Activated T-helper 2 cell treated with anti-CD3 and anti-CD28 coated beads, Interferon-gamma antibody, Interleukin-2, Interleukin-4, amounts not matched to agents 10 μg/mL and 5 μg/mL and 100 μg/mL, durations not matched to agents 14 hours and 24 hours and 36 hours (primary cell): ENCODE results near the gene CMSS1. TPM values are rescaled to one million over a fixed set of nuclear protein-coding genes. Genes with fewer than 3 reads are reported as not detected.
"Not testable (repeated sequence)": the region's sequence is repeated elsewhere in the genome, so short reads cannot be mapped to it uniquely, and the experiment has no call there.

ENCODE experiments used
- DNase-seq: peaks from one replicate; pipeline ENCODE4 v3.0.0; 2021; ENCODE audit warnings: low spot score
- H3K27ac Mint-ChIP-seq: one replicate; pipeline ENCODE4 v1.8.0; 2021; ENCODE audit warnings: mixed read lengths
- H3K27me3 Mint-ChIP-seq: one replicate; pipeline ENCODE4 v1.8.0; 2021; ENCODE audit warnings: low read depth, mixed read lengths
- H3K36me3 Mint-ChIP-seq: one replicate; pipeline ENCODE4 v1.8.0; 2021; ENCODE audit warnings: low read depth, mixed read lengths
- H3K4me1 Mint-ChIP-seq: one replicate; pipeline ENCODE4 v1.8.0; 2021; ENCODE audit warnings: low read depth, mixed read lengths
- H3K4me3 Mint-ChIP-seq: one replicate; pipeline ENCODE4 v1.8.0; 2021; ENCODE audit warnings: low read depth, mild to moderate bottlenecking, moderate library complexity, mixed read lengths
- H3K9me3 Mint-ChIP-seq: one replicate; pipeline ENCODE4 v1.8.0; 2021; ENCODE audit warnings: mixed read lengths
- intact Hi-C: fragments of 100-400 bp; cut with micrococcal nuclease; formaldehyde crosslinking; loops from one replicate; pipeline ENCODE4 v1.15.1; 2023
- total RNA-seq: library from RNA; stranded (reverse); gene quantifications from 2 replicates; pipeline ENCODE4 v1.2.3, GENCODE V29; 2022

The CMSS1 gene
- total RNA-seq, 1 donor from 2014 or later, result 138 TPM

DNA sequence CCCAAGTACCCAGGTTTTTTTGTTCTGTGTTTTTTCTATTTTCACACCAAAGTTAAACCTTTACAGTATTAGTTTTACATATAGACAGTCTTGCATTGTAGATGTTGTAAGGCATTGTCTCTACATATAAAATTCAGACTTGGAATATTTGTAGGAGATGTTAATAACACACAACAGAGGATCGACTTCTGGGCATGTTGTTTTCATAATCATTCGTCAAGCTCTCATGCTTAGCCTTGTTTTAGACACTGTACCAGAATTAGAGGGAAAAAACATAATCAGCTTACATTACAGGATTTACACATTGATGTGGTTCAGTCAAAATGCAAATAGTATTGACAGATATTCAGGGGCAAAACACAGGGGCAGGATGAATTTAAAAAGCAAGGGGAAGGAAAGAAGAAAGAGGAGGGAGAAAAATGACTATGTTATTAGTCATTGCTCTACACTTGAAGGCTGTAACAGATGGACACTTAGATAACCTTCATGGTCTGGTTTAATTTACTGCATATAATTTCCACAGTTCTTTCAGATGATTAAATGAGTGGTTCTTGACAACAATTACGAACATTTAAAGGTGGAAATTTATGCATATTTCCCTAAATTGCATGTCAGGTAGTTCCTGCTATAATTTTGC, 7.5 kb downstream of the CMSS1 start:
- Mint-ChIP-seq H3K36me3 (peaks cover 22% of the 10 kb centered on the region), H3K4me3 (peak overlapping the region; percentile 24), H3K9me3 (no peaks in the 10 kb centered on the region), H3K27me3 (no peaks in the 10 kb centered on the region), H3K4me1 (peaks cover 39% of the 10 kb centered on the region), H3K27ac (peak overlapping the region; percentile 52)
- intact Hi-C loops, result loop anchor here (1.0 to 5.0 kb wide), 5 partner anchors 8 to 202 kb away; partner anchors contain the start of gene CMSS1
- no peak for DNase-seq

DNA sequence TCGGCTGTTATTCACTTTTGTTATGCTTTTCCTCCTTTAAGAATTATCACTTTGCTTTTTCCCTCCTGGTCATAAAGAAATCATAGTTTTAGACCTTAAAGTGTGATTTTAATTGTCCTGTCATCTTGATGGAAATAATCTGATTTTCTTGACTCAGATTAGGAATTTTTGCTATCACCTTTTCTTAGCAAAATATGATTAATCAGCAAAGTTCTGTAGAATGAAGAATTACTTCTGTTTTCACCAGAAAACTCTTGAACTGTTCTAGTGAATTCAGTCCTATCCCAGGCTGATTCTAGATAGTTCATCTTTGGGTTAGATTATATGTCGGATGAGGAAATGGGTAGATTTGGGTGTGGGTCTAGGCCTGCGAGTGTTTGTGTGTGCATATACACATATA, 12.2 kb downstream of the CMSS1 start:
- no peak for DNase-seq
- H3K9me3 Mint-ChIP-seq, result no peaks in the 10 kb centered on the region
- intact Hi-C loops, result loop anchor here (5.0 kb wide), 5 partner anchors 197 to 762 kb away; partner anchors contain the start of genes LNP1 and TOMM70
- peaks cover 34% of the 10 kb centered on the region for H3K4me1 Mint-ChIP-seq
- peaks cover 4% of the 10 kb centered on the region for H3K36me3 Mint-ChIP-seq
- no peak overlapping the region for H3K27ac Mint-ChIP-seq
- no peak overlapping the region for H3K4me3 Mint-ChIP-seq
- H3K27me3 Mint-ChIP-seq, result no peaks in the 10 kb centered on the region

DNA sequence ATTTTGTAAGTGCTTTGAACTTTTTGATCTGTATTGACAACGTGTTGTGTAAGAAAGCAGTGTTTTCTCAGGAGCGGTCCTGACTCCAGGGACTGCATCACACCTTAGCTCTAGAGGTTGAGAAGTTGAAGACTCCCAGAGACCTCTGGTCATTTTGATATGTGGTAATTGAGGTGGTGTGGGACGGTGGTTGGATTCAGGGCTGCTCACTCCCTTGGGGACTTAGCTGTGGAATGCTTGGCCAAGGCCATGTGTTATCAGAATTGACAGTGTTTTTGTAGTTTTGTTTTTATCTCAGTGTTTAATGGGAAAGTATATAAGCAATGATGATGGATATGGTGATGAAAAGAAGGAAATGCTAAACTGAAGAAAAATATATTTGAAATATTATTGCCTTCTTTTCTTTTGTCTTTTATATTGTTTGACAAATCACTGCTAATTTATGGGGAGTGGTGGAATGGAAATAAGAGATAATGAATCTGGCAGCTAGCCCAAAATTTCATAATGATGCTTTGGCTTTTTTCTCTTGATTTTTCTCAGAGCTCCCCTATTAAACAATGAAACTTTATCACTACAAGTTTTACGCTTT, 16.0 kb downstream of the CMSS1 start:
- intact Hi-C loops, result loop anchor here (5.0 kb wide), 4 partner anchors 239 to 759 kb away; partner anchors contain the start of genes LNP1 and TOMM70
- no peak for DNase-seq
- Mint-ChIP-seq H3K4me3 (no peak overlapping the region), H3K27me3 (no peaks in the 10 kb centered on the region), H3K36me3 (no peaks in the 10 kb centered on the region), H3K4me1 (peaks cover 26% of the 10 kb centered on the region), H3K27ac (no peak overlapping the region), H3K9me3 (no peaks in the 10 kb centered on the region)

DNA sequence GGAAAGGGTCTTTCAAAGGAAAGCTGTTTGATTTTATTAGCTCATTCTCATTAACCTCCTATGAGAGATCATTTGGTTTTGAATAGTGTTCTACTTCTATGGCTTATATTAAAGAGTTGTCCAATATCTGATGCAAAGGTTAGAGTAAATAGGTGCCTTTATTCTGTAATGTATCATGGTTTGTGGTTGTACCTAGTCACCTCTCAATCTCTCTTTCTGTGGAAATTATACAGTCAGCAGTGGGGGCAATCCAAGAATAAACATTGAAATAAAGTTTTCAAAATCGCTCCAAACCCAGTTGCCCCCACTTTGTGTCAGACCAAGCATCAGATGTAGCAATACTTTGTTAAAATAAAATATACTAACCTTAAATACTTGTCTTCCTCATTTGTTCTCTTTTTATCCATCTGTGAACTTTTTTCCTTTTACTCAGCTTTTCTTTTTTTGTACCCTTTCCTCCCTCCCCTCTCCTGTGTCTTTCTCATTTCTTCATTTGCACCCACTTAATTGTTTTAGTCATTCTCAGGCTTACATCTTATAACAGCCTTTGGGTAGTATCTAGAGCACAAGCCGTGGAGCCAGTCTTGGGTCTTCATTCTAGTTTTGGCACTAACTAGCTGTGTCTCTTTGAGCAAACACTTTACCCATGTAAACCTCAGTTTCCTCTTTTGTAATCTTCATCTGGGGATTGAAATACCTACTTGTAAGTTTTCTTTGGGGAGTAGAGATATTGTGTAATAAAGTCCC, 16.7 kb downstream of the CMSS1 start:
- Mint-ChIP-seq H3K27me3 (no peaks in the 10 kb centered on the region), H3K9me3 (no peaks in the 10 kb centered on the region), H3K36me3 (no peaks in the 10 kb centered on the region), H3K27ac (no peak overlapping the region), H3K4me3 (no peak overlapping the region), H3K4me1 (peaks cover 22% of the 10 kb centered on the region)
- DNase-seq, result no peak
- intact Hi-C loops, result loop anchor here (5.0 kb wide), 4 partner anchors 238 to 758 kb away; partner anchors contain the start of genes LNP1 and TOMM70

GRCh38 chr3:99836681-99837080, 19.0 kb downstream of the CMSS1 start:
- peaks cover 10% of the 10 kb centered on the region for H3K4me1 Mint-ChIP-seq
- no peaks in the 10 kb centered on the region for H3K27me3 Mint-ChIP-seq
- no peak overlapping the region for H3K4me3 Mint-ChIP-seq
- intact Hi-C loops, result no loop called here
- no peak for DNase-seq
- H3K36me3 Mint-ChIP-seq, result peaks cover 2% of the 10 kb centered on the region
- H3K27ac Mint-ChIP-seq, result no peak overlapping the region
- H3K9me3 Mint-ChIP-seq, result no peaks in the 10 kb centered on the region

- H3K36me3 Mint-ChIP-seq, result peaks cover 2% of the 10 kb centered on the region
- no peak overlapping the region for H3K4me3 Mint-ChIP-seq
- no peaks in the 10 kb centered on the region for H3K27me3 Mint-ChIP-seq
- no peak for DNase-seq
- H3K9me3 Mint-ChIP-seq, result no peaks in the 10 kb centered on the region
- intact Hi-C loops, result no loop called here
- peaks cover 10% of the 10 kb centered on the region for H3K4me1 Mint-ChIP-seq
- no peak overlapping the region for H3K27ac Mint-ChIP-seq
Observed at GRCh38 chr3:99837715-99838114, 20.1 kb downstream of the CMSS1 start.

DNA sequence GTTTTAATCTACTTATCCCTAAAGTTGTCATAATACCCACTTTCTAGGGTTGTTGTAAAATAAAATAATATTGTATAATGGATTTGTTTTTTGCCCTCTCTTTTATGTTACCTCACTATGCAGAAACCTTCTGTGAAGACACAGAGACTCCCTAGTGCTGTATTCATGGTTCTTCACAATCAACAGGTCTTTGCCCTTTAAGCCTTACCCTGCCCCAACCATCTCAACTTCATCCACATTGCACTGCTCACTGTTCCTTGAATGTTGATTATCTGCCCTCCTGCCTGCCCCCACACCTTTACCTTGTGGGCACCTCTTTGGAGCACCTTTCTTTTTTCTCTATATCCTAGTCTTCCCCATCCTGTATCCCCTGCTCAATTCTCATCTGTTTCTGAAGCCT, 21.1 kb downstream of the CMSS1 start:
- H3K9me3 Mint-ChIP-seq, result no peaks in the 10 kb centered on the region
- no peak overlapping the region for H3K4me3 Mint-ChIP-seq
- H3K27me3 Mint-ChIP-seq, result no peaks in the 10 kb centered on the region
- H3K27ac Mint-ChIP-seq, result no peak overlapping the region
- intact Hi-C loops, result no loop called here
- peaks cover 2% of the 10 kb centered on the region for H3K36me3 Mint-ChIP-seq
- peaks cover 7% of the 10 kb centered on the region for H3K4me1 Mint-ChIP-seq
- DNase-seq, result no peak

DNA sequence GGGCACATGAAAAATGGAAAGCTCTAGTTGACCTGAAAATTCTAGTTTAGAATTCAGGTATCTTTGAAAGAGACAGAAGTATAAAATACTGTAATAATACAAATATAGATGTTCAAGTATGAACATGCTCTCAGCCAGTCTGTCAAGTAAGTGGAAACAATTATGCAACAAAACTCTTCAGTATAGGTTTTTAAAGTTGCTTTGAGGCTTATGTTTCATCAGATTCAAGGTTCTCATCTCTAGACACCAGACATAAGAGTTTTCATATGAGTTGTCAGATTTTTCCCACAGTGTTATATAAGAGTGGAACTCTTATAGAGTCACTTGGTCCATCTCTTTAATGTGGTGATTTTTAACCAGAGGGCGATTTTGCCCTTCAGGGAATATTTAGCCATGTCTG, 22.0 kb downstream of the CMSS1 start:
- Mint-ChIP-seq H3K4me3 (no peak overlapping the region), H3K27ac (no peak overlapping the region), H3K27me3 (no peaks in the 10 kb centered on the region), H3K9me3 (no peaks in the 10 kb centered on the region), H3K4me1 (peaks cover 10% of the 10 kb centered on the region), H3K36me3 (peaks cover 2% of the 10 kb centered on the region)
- no peak for DNase-seq
- intact Hi-C loops, result loop anchor here (5.0 kb wide), 1 partner anchor 38 kb away; no protein-coding TSS in a partner anchor

DNA sequence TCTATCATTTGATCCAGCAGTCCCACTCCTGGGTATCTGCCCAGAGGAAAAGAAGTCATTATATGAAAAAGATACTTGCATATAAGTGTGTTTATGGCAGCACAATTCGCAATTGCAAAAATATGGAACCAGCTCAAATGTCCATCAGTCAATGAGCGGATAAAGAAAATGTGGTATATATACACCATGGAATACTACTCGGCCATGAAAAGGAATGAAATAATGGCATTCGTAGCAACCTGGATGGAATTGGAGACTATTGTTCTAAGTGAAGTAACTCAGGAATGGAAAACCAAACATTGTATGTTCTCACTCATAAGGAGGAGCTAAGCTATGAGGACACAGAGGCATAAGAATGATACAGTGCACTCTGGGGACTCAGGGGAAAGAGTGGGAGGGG, 24.3 kb downstream of the CMSS1 start:
- not testable (repeated sequence) for H3K4me3 Mint-ChIP-seq, H3K27ac Mint-ChIP-seq, H3K27me3 Mint-ChIP-seq, DNase-seq, H3K36me3 Mint-ChIP-seq, H3K9me3 Mint-ChIP-seq
- intact Hi-C loops, result loop anchor here (5.0 kb wide), 1 partner anchor 35 kb away; no protein-coding TSS in a partner anchor
- peaks cover 26% of the 10 kb centered on the region for H3K4me1 Mint-ChIP-seq

- Mint-ChIP-seq H3K27me3 (no peaks in the 10 kb centered on the region), H3K4me3 (no peak overlapping the region), H3K4me1 (peaks cover 26% of the 10 kb centered on the region), H3K9me3 (no peaks in the 10 kb centered on the region), H3K27ac (no peak overlapping the region), H3K36me3 (peaks cover 10% of the 10 kb centered on the region)
- DNase-seq, result no peak
- intact Hi-C loops, result loop anchor here (1.0 to 5.0 kb wide), 2 partner anchors 34 to 411 kb away; no protein-coding TSS in a partner anchor
Observed at GRCh38 chr3:99842826-99843589, 25.3 kb downstream of the CMSS1 start.

DNA sequence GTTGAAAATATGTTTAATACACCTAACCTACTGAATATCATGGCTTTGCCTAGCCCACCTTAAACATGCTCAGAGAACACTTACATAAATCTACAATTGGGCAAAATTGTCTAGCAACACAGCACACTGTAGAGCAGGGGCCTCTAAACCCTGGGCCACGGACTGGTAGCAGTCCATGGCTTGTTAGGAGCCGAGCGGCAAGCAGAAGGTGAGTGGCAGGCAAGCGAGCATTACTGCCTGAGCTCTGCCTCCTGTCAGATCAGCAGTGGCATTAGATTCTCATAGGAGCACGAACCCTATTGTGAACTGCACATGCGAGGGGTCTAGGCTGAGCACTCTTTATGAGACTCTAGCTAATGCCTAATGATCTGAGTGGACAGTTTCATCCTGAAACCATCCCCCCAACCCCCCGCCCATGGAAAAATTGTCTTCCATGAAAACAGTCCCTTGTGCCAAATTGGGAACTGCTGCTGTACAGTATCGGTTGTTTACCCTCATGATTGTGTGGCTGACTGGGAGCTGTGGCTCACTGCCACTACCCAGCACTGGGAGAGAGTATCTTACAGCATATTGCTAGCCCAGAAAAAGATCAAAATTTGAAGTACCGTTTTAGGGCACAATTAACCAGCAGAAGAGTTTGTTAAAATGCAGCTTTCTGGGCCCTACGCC, 26.1 kb downstream of the CMSS1 start:
- no peak for DNase-seq
- no peaks in the 10 kb centered on the region for H3K9me3 Mint-ChIP-seq
- no peaks in the 10 kb centered on the region for H3K27me3 Mint-ChIP-seq
- H3K4me1 Mint-ChIP-seq, result peaks cover 26% of the 10 kb centered on the region
- intact Hi-C loops, result loop anchor here (1.0 to 5.0 kb wide), 2 partner anchors 34 to 411 kb away; no protein-coding TSS in a partner anchor
- no peak overlapping the region for H3K4me3 Mint-ChIP-seq
- H3K36me3 Mint-ChIP-seq, result peaks cover 10% of the 10 kb centered on the region
- H3K27ac Mint-ChIP-seq, result no peak overlapping the region

DNA sequence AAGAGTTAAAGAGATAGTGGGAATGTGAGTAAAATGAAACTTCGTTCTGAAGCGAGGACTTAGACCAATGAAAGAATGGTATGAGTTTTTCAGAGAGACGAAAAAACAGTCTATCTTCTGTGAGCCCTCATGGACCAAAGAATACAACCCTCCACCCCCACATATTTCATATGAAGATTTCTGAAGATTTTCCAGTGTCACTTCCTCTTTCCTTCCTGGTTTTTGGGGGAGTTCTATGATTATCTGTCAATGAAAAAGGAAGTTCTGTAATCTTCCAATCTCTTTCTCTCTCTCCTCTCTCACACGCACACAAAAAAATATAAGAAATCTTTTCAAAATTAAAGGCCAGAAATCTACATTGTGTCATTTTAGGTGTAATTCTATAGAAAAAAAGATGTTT, 27.7 kb downstream of the CMSS1 start:
- Mint-ChIP-seq H3K4me1 (peaks cover 26% of the 10 kb centered on the region), H3K9me3 (no peaks in the 10 kb centered on the region), H3K27ac (no peak overlapping the region), H3K4me3 (no peak overlapping the region), H3K27me3 (no peaks in the 10 kb centered on the region), H3K36me3 (peaks cover 7% of the 10 kb centered on the region)
- no peak for DNase-seq
- intact Hi-C loops, result loop anchor here (1.0 kb wide), 1 partner anchor 20 kb away; no protein-coding TSS in a partner anchor
